ENCODE results near the gene UGT1A4. TPM values are rescaled to one million over a fixed set of nuclear protein-coding genes. Genes with fewer than 3 reads are reported as not detected.

The UGT1A4 gene
- total RNA-seq (2022; extraction: Qiagen RNA extraction) = 0.06 to 0.11 TPM (median 0.06 TPM) in 3 of 5 replicates, not detected in the others

GRCh38 chr2:233718552-233718951 is at the start of gene UGT1A4:
TSS of gene UGT1A4 (plus strand) at chr2:233718736. CDS start at chr2:233718821, 85 bp downstream.

GRCh38 chr2:233671290-233672161 is 47.0 kb upstream of the UGT1A4 start, which contains the start of gene UGT1A9:
TSS of gene UGT1A9 (plus strand) at chr2:233671898. CDS start at chr2:233671935, 37 bp downstream.

GRCh38 chr2:233681521-233682099 is 36.9 kb upstream of the UGT1A4 start, which contains the start of gene UGT1A7:
TSS of gene UGT1A7 (plus strand) at chr2:233681901. CDS start at chr2:233681938, 37 bp downstream.

GRCh38 chr2:233692648-233693047 is 25.9 kb upstream of the UGT1A4 start, which contains the start of gene UGT1A6:
TSS of gene UGT1A6 (plus strand) at chr2:233692890. CDS start at chr2:233693005, 115 bp downstream.

GRCh38 chr2:233712611-233713261 is 5.8 kb upstream of the UGT1A4 start, which contains the start of gene UGT1A5:
TSS of gene UGT1A5 (plus strand) at chr2:233712907. CDS start at chr2:233712992, 85 bp downstream.

GRCh38 chr2:233728723-233729301 is 10.3 kb downstream of the UGT1A4 start, which contains the start of gene UGT1A3:
TSS of gene UGT1A3 (plus strand) at chr2:233729042. CDS start at chr2:233729127, 85 bp downstream.

GRCh38 chr2:233760043-233760442 is 41.5 kb downstream of the UGT1A4 start, which contains the start of gene UGT1A1:
TSS of gene UGT1A1 (plus strand) at chr2:233760270. CDS start at chr2:233760288, 18 bp downstream.

GRCh38 chr2:233778030-233778429 is 59.5 kb downstream of the UGT1A4 start, which contains the start of gene MROH2A:
TSS of gene MROH2A (plus strand) at chr2:233778330. CDS start at chr2:233779359, 1,029 bp downstream.

Other genes starting within 250 kb of the UGT1A4 start
- gene USP40, start 152.0 kb upstream of the UGT1A4 start, total RNA-seq (2022; extraction: Qiagen RNA extraction) = 20.1 to 24.5 TPM (median 22.5 TPM) in 5 replicates
- 0.03 to 0.10 TPM (median 0.07 TPM) in 3 of 5 replicates, not detected in the others for gene UGT1A8, start 101.1 kb upstream of the UGT1A4 start, total RNA-seq (2022; extraction: Qiagen RNA extraction)
- 0.03 to 0.14 TPM (median 0.08 TPM) in 4 of 5 replicates, not detected in the other for gene UGT1A10, start 82.3 kb upstream of the UGT1A4 start, total RNA-seq (2022; extraction: Qiagen RNA extraction)
- gene UGT1A9, start 46.8 kb upstream of the UGT1A4 start, total RNA-seq (2022; extraction: Qiagen RNA extraction) = 3.3 to 5.5 TPM (median 3.7 TPM) in 5 replicates
- gene UGT1A7, start 36.8 kb upstream of the UGT1A4 start, total RNA-seq (2022; extraction: Qiagen RNA extraction) = 3.4 to 5.0 TPM (median 3.5 TPM) in 5 replicates
- 0.72 to 1.1 TPM (median 0.89 TPM) in 5 replicates for gene UGT1A6, start 25.8 kb upstream of the UGT1A4 start, total RNA-seq (2022; extraction: Qiagen RNA extraction)
- 0.03 to 0.09 TPM (median 0.05 TPM) in 3 of 5 replicates, not detected in the others for gene UGT1A5, start 5.8 kb upstream of the UGT1A4 start, total RNA-seq (2022; extraction: Qiagen RNA extraction)
- gene UGT1A3, start 10.3 kb downstream of the UGT1A4 start, total RNA-seq (2022; extraction: Qiagen RNA extraction) = 0.05 to 0.09 TPM (median 0.07 TPM) in 4 of 5 replicates, not detected in the other
- gene UGT1A1, start 41.5 kb downstream of the UGT1A4 start, total RNA-seq (2022; extraction: Qiagen RNA extraction) = 0.51 to 0.86 TPM (median 0.73 TPM) in 5 replicates
- gene MROH2A, start 59.6 kb downstream of the UGT1A4 start, total RNA-seq (2022; extraction: Qiagen RNA extraction) = 0.11 to 0.23 TPM (median 0.18 TPM) in 4 of 5 replicates, not detected in the other
- gene HJURP, start 135.8 kb downstream of the UGT1A4 start, total RNA-seq (2022; extraction: Qiagen RNA extraction) = 48.3 to 54.8 TPM (median 50.4 TPM) in 5 replicates
- 0.20 to 0.47 TPM (median 0.30 TPM) in 4 of 5 replicates, not detected in the other for gene TRPM8, start 198.6 kb downstream of the UGT1A4 start, total RNA-seq (2022; extraction: Qiagen RNA extraction)